Hepatic stellate cell (primary cell): ENCODE results near the gene SCAANT1.

Experiments used
- DNase-seq: peaks from one replicate; pipeline ENCODE4 v3.0.0; 2011; ENCODE audit warnings: low spot score

The SCAANT1 gene

DNA sequence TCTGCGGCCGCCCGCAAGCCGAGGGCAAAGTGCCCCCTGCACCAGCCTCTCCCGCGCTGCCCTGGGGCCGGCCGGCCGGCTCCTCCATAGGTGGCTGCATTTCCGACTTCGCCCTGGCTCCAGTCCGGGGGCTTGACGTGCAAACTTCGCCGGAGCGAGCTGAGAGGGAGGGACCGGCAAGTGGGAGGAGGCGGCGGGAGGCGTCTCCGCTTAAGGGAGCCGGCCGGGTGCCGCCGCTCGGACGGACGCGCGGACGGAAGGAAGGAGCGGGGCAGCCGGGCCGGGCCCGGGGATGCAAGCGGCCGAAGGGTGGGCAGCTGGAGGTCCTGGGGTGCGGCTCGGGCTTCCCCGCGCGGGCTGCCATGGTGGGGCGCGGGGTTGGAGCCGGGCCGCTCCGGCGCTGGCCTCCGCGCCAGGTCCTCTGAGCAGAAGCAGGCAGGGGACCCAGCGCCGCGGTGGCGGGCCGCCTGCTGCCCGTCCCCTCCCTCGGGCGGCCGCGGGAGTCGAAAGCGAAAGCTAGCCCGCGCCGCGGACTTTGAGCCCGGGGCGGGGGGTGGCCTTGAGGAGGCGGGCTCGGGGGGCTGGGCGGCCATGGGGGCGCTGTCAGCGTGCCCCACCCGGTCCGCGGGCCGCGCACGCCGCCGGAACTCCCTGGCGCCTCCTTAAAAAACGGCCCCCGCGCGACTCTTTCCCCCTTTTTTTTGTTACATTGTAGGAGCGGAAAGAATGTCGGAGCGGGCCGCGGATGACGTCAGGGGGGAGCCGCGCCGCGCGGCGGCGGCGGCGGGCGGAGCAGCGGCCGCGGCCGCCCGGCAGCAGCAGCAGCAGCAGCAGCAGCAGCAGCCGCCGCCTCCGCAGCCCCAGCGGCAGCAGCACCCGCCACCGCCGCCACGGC is at the start of gene SCAANT1:
Gene SCAANT1, minus strand, starts transcription at position 511 of the 895 bp plus-strand sequence.
- DNase-seq = peak; percentile 86

DNA sequence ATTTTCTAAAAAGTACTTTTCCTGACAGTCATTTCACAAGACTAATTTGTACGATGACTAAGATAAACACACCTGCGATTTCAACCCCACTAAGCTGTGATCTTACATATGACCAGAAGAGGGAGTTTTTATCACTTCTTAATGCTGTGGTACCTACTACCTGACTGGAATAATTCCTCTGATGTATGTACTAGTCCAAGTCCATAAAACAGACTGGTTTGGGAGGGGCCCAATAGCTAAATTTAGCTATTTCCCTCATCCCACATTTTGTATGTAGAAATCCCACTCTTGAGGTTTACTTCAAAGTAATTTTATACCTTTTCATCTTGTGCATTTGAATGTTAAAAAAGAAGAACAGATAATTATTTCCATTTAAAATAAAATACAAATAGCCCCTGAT is 49.7 kb upstream of the SCAANT1 start:
- no peak for DNase-seq

DNA sequence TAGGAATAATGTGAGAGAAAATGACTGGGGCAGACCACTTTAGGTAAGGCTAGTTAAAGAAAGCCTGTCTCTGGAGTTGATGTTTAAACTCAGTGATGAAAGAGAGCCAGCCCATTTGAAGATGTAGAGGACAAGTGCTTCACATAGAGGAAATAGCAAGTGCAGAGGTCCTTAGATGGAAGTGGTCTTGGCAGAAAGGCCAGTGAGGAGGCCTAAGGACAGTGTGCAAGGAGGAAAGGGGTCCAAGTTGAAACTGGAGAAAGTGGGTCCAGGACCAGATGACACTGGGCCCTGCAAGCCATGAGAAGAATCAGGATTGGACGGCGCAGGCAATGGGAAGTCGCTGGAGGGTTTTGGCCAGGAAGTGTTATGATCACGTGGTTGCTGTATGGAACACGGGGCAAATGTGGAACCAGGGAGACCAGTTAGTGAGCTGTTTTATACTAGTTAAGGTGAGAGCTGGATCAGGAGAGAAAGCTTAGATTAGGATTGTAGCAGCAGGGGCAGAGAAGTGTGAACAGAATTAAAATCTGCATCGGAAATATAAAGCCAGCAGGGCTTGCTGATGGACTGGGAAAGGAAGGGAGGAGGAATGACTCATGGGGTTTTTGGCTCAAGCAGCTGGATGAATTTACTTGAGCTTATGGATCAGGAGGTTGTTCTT is 48.0 kb upstream of the SCAANT1 start:
- peak; percentile 46 for DNase-seq

DNA sequence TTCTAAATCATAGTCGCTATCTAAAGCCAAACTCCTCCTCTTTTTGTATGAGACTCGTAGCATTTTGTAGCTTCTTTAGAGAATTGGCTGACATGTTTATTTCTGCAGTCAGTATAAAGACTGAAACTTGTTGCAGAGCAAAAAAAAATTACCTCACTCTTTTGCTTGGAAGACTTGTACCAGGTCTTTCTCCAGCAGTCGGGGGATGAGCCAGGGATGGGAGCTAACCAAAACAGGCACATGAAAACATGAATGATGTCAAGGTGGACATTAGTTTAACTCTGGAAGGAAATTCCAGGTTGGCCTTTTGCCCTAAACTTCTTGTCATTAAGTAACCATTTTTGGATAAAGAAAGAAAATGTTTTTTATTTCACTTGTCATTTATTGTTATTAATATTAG is 47.0 kb upstream of the SCAANT1 start:
- DNase-seq = no peak

DNA sequence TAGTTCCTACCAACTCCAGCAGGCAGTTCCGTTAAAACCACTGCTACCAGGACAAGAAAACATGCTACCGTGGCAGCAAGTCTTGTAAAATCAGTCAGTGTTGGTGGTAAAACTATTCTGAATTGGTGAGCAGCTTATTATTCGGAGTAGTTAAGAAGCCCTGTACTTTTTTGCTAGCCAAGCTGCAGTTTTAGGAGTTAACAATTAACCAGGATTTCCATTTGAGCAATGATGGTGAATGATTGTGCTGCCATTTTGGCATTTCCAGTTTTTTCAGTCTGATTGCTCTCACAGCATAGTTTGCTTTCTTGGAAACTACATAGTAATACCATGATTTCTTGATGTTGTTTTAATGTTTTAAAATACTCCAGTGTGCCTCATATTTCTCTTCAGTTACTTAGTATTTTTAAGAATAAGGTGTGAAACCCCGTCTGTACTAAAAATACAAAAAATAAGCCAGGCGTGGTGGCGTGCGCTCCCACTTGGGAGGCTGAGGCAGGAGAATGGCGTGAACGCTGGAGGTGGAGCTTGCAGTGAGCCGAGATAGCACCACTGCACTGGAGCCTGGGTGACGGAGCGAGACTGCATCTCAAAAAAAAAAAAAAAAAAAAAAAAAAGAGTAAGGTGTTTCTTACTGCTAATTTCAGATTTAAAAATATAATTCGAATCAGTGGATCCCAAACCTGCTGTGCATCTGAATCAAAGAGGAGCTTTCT is 43.8 kb upstream of the SCAANT1 start:
- DNase-seq = no peak

DNA sequence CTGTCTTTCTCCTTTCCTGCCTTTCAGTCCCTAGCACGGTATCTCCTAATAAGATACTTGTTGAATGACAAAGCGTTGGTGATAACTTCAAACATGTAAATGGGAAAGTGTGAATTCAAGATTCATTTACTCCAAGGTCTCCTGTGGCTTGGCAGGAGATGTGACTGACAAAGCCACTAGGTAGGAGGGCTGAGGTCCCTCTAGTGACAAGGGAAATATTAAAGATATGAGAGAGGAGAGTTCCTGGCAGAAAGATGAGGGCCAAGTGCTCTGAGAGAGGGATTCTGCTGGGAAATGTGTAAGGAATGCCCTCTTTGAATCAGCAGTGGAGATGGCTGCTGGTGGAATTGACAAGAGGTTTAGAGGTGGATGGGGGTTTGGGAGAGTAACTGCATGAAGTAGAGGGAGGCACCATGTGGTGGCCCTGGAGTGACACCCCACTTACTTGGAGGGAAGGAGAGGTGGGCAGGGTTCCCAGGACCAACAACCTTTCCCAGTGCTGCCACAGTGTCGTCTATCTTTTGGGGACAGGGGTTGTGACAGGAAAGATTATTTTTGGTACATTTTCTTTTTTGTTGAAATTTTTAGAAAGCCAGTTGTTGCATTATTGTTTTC is 43.0 kb upstream of the SCAANT1 start:
- no peak for DNase-seq

DNA sequence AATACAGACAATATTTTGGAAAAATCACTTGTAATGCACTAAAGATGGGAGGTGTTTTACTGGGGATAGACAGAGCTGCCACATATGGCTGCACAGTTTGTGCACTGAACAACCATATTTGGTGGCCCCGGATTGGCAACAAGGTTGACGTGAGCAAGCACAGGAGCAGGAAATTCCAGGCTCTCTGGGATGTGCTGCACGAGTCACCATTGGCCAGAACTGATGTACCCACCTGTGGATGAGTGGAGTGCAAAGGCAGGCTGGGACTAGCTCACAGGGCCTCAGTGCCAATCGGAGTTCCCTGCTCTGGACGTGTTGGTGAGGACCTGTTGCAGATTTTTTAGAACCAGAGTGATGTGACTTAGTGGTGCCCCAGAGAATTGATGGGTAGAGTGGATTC is 42.0 kb upstream of the SCAANT1 start:
- DNase-seq = no peak

DNA sequence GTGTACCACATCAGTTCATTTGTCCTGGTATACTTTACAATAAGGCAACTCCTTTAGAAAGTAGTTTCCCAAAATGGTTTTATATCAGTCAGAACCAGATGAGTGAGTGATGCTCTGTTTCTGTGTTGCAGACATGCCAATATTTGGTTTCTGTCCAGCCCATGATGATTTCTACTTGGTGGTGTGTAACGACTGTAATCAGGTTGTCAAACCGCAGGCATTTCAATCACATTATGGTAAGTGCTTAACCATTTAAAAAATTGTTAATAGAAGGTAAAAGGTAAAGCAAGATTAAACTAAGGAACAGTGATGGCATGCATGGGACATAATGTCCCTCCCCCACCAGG is 40.0 kb upstream of the SCAANT1 start:
- DNase-seq = no peak

DNA sequence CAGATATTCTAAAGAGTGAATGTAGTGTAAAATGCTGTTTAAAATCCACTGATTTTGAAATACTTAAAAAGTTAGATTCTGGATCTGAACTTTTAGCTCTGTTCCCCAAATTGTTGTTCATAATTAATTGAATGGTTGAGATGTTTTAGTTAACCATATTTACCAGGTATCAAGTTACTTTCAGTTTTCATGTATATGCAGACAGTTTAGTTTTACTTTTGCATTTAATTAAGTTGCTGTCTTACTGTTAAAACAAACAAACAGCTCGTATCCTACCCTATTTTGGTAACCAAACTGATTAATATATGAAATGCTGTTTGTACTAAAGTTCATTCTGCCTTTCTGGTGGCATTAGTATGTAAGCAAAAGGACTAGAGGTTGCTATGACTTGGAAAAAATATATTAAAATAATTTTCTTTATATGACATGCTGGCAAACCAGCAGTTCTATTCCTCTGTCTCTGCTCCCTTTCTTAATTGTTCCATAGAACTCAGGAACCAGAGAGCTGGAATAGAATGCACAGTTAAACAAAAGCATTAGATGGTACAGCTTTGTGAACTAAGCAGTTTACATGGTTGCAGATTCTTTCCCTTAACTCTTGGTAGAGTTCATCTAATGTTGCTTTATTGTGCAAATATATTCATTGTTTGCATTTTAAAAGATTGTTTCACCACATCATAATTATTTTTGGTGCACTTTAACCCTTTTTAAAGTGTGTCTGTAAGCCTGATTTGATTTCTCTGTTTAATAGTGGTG is 39.5 kb upstream of the SCAANT1 start:
- no peak for DNase-seq

DNA sequence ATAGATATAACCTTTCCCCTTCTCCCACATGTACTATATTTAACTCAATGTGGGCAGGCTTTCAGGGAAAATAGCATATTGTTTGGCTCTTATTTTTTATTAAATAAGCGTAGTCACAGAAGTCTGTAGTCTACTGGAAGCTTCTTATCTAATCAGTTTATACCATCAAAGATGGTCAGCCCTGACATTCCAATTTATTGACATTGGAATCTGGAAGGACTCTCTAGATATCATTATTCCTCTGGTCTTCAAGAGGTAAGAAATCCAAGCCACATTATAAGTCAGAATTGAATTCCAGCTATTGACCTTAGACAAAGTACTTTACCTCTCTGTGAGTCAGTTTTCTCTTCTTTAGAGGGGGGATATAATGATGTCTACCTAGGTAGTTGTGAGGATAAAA is 38.5 kb upstream of the SCAANT1 start:
- no peak for DNase-seq

DNA sequence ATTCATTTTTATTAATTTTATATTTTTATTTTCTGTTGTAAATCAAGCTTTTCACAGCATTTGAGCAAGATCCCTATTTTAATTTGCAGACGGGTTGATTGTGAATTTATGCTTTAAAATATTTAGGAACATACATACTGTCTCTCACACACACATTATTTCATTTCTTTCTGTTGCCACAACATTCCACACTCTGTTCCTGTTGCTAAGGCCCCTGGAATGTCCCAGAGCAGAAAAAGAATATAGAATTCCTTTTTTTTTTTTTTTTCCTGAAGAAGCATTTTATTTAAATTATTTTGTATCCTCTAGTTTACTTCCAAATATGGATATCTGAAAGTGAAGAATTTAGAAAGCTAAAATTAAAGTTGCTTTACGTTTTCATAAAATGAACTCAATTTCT is 36.8 kb upstream of the SCAANT1 start:
- peak; percentile 64 for DNase-seq

DNA sequence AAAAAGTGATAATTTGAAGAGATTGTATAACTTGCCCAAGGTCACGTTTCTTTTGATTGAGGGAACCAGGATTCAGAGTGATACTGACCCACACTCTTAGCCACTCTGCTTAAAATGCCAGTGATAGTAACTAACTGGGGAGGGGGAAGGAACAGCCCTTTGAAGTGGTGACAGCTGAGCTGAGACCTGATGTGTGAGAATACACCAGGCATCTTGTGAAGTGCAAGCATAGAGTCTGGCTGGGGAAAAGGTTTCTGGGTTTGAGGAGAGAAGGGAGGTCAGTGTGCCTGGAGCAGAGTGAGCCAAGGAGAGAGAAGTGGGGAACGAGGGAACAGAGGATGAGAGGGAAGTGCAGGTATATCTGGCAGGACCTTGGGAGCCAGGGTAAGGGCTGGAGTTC is 35.4 kb upstream of the SCAANT1 start:
- DNase-seq = no peak

DNA sequence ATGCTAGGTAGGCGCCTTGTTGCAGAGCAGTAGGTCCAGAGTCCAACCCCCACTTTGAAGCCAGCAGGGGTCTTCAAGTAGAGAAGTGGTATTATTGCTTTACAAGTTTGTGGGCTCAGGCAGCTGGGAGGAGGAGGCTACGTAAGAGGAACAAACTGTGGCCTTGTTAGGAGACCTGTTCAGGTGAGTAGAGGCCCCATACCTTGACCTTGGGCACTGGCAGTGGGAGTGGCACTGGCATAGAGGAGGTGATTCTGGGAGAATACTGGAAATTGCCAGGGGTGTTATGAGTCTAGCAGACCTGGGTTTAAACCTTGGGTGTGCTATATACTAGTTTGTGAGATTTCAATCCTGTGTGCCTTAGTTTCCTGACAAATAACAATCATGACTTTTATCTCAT is 34.6 kb upstream of the SCAANT1 start:
- no peak for DNase-seq

DNA sequence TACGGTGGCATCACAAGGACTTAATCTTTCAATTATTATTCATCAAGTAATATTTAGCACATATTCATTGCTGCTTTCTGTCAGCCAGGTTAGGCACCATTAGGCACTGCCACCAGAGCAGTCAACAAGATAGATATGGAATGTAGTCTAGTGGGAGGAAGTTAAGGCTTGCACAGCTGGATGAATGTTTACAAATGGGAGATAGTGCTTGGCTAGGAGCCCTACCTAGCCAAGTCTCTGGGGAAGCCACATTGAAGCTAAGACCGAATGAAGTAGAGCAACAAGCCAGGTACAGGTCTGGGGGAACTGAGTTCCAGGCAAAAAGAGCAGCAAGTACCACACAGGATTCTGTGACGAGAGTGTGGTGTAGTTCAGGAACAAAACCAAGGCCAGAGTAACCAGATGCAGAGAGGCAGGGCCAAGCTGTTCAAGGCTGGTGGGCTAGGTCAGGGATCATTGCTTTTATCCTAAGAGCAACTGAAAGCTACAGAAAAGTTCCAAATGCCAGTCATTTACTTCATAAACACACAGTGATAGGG is 33.4 kb upstream of the SCAANT1 start:
- DNase-seq = no peak

DNA sequence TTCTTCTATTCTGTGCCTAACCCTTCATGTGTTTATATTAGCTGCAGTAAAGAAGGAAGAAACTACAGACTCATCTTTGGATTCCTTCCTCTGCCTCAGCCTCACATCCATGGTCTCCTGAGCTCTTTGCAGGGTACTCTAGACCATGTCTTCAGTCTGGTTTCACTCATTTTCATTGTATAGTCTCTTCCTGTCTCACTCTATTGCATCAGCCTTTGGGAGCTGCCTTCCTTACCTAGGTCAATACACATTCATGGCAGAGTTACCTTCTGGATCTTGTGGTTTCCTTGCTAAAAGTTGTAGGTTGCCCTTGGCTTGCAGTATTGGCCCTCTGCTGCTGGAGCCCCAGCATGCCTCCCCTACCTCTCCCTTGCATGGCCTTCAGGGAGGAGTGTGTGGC is 31.5 kb upstream of the SCAANT1 start:
- DNase-seq = no peak

DNA sequence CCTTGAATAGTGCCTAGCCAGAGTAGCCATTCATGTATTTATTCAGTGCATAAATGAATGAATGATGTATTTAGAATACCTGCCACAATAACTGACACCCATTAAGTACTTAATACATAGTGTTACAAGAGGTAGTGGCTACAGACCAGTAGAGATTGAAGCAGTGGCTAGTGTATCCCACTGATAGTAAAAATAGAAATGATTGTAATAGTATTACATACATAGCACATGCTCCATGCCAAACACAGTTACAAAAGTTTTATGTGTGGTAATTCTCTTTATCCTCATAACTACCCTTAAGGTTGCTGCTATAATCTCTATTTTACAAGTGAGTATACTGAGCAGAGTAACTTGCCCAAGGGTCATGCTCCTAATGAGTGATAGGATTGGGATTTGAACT is 30.3 kb upstream of the SCAANT1 start:
- DNase-seq = no peak

DNA sequence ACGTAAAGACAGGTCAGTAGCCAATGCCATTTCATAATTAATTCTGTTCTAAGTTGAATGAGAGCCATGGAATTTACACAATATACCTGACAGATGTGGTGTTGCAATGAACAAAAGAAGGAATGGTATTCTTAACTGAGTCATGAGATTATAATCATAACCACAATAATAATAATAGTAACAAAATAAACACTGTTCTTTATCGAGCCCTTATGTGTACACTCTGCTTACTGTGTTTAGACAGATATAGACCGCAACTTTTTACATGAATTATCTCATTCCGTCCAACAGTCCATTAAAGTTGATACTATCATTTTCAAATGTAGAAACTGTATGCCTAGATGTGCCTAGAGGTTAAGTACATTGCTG is 28.2 kb upstream of the SCAANT1 start:
- DNase-seq = no peak

DNA sequence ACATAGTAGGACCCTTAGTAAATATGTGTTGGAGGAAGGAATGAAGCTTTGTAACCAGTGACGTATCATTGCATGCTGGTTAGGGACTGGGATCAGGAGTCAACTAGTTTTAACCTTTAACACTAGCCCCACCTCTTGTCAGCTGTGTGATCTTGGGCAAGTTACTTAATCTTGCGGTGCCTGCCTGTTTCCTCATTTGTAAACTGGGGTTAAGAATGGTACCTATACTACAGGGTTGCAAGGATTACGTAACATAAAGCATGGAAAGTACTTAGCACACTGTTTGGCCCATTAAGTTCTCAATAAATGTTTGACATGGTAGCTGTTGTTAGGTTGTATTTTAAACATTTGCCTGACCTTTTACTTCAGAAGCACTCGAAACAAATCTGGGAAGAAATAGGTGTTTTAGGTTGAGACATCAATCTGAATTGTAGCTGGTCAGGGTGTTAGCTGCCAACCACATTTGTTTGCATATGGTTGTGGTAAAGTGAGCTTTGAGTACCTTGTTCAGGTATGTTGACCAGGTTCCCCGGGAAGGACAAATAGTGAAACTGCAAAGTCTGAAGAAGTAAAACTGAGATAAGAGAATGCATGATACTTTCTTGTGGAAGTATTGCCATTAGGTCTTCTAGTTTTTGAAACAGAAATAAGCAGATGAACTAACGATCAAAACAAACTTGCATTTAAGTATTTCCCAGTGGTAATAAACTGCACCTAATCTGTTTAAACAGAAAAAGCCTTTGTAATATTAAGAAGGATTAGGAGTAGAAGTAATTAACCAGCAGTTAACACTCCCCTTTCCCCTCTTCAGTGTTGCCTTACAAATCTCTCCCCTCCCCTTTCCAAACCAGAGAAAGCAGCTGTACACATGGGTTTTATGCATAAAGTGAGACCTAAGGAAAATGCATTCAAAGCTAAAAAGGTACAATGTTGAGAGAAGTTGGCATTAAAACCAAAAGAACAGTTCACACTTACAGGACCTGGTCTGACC is 25.8 kb upstream of the SCAANT1 start:
- DNase-seq = no peak

DNA sequence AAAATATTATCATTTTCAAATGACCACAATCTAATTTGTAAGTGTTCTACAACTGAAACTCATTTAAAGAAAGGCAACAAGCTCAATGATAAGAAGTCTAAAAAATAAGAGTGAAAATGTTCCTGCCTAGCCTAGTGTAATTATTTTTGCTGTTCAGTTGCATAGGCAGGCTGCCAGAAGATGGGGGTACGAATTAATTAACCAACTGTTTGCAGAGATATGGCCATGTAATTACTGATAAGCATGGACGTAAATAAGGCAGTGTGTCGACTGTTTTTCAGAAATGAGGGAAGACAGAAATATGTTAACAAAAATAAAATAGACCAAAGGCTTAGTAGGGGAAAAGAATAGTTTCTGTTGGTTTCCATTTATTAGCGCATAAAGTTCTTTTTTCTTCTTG is 24.7 kb upstream of the SCAANT1 start:
- DNase-seq = no peak
